GM23338 (cell line): Measurements from ENCODE around the gene DAGLB. TPM values are rescaled to one million over a fixed set of nuclear protein-coding genes. Genes with fewer than 3 reads are reported as not detected.

ENCODE experiments used
- ATAC-seq: fragments of 200-7000 bp; cut with Tn5 transposase; 3 replicates; pipeline ENCODE4 v1.9.1; 2020
- DNase-seq: peaks from one replicate; pipeline ENCODE4 v3.0.0-alpha.2; 2015; ENCODE audit warnings: low spot score
- H2AFZ ChIP-seq: fragments of 200-600 bp; sonication (generic); 2 replicates; pipeline ENCODE4 v1.8.0; 2016; ENCODE audit warnings: antibody characterized with exemption, mild to moderate bottlenecking, moderate library complexity
- H3F3A ChIP-seq: fragments of 200-600 bp; sonication (generic); replicated peaks from 2 replicates; pipeline ENCODE4 v1.8.0; 2017; ENCODE audit warnings: antibody characterized with exemption, mixed run types, low read depth
- H3K27ac ChIP-seq: fragments of 200-600 bp; sonication (generic); 2 replicates; pipeline ENCODE4 v1.6.1; 2016; ENCODE audit warnings: low read depth
- H3K27me3 ChIP-seq: fragments of 200-600 bp; sonication (generic); 2 replicates; pipeline ENCODE4 v1.8.0; 2016; ENCODE audit warnings: mild to moderate bottlenecking, mixed run types, moderate library complexity; ENCODE audit not compliant: insufficient read depth
- H3K36me3 ChIP-seq: fragments of 200-600 bp; sonication (generic); 2 replicates; pipeline ENCODE4 v1.8.0; 2016; ENCODE audit warnings: mild to moderate bottlenecking; ENCODE audit not compliant: insufficient read depth
- H3K4me1 ChIP-seq: fragments of 200-600 bp; sonication (generic); 2 replicates; pipeline ENCODE4 v1.8.0; 2016; ENCODE audit warnings: mild to moderate bottlenecking, moderate library complexity; ENCODE audit not compliant: insufficient read depth
- H3K4me2 ChIP-seq: fragments of 200-600 bp; sonication (generic); 2 replicates; pipeline ENCODE4 v1.7.1; 2017; ENCODE audit warnings: mixed run types
- H3K4me3 ChIP-seq: fragments of 200-600 bp; sonication (generic); 2 replicates; pipeline ENCODE4 v1.6.1; 2016; ENCODE audit warnings: mixed run types
- H3K79me2 ChIP-seq: fragments of 200-600 bp; sonication (generic); replicated peaks from 2 replicates; pipeline ENCODE4 v1.8.0; 2017; ENCODE audit warnings: mild to moderate bottlenecking; ENCODE audit not compliant: insufficient read depth
- H3K9me2 ChIP-seq: fragments of 200-600 bp; sonication (generic); 2 replicates; pipeline ENCODE4 v1.8.0; 2017; ENCODE audit not compliant: insufficient read depth
- H4K20me1 ChIP-seq: fragments of 200-600 bp; sonication (generic); replicated peaks from 2 replicates; pipeline ENCODE4 v1.8.0; 2017; ENCODE audit warnings: mild to moderate bottlenecking; ENCODE audit not compliant: insufficient read depth
- H3K27ac Mint-ChIP-seq: 2 replicates; pipeline ENCODE4 v1.8.0; 2020; ENCODE audit warnings: inconsistent platforms, mild to moderate bottlenecking, moderate library complexity, mixed read lengths
- H3K27me3 Mint-ChIP-seq: 3 replicates; pipeline ENCODE4 v1.8.0; 2022; ENCODE audit warnings: low read depth, mild to moderate bottlenecking, moderate library complexity, mixed read lengths, inconsistent platforms; ENCODE audit not compliant: insufficient read depth, poor library complexity
- H3K36me3 Mint-ChIP-seq: 3 replicates; pipeline ENCODE4 v1.8.0; 2021; ENCODE audit warnings: low read depth, mild to moderate bottlenecking, inconsistent platforms, moderate library complexity, mixed read lengths
- H3K4me1 Mint-ChIP-seq: 3 replicates; pipeline ENCODE4 v1.8.0; 2020; ENCODE audit warnings: mild to moderate bottlenecking, inconsistent platforms, mixed read lengths
- H3K4me3 Mint-ChIP-seq: 3 replicates; pipeline ENCODE4 v1.8.0; 2021; ENCODE audit warnings: moderate library complexity, mild to moderate bottlenecking, inconsistent platforms, mixed read lengths
- H3K9me3 Mint-ChIP-seq: 3 replicates; pipeline ENCODE4 v1.8.0; 2020; ENCODE audit warnings: moderate library complexity, mild to moderate bottlenecking, inconsistent platforms, mixed read lengths
- CREB1 ChIP-seq: fragments of 250-450 bp; sonication (Bioruptor Pico); IDR thresholded peaks from 2 replicates; pipeline ENCODE4 v1.5.0; 2020; ENCODE audit warnings: low read depth, mild to moderate bottlenecking, moderate library complexity
- CTCF ChIP-seq, 2 experiments: fragments of 200-600 bp in 1 of 2; sonication (generic) in 1 of 2; conservative IDR thresholded peaks; 2 replicates each; pipeline versions ENCODE4 v1.5.1 to v1.6.1; 2016 to 2017; ENCODE audit warnings: antibody characterized with exemption in 2 of 2, low read depth in 2 of 2, mild to moderate bottlenecking in 2 of 2, moderate library complexity in 1 of 2
- JUNB ChIP-seq: IDR thresholded peaks from one replicate; pipeline ENCODE4 v1.6.1; 2016; ENCODE audit warnings: antibody characterized with exemption; ENCODE audit not compliant: unreplicated experiment
- REST ChIP-seq: IDR thresholded peaks from one replicate; pipeline ENCODE4 v1.6.1; 2018; ENCODE audit warnings: antibody characterized with exemption; ENCODE audit not compliant: unreplicated experiment
- ZNF114 ChIP-seq: fragments of 250-450 bp; sonication (Bioruptor Pico); IDR thresholded peaks from 2 replicates; pipeline ENCODE4 v1.5.0; 2020; ENCODE audit warnings: mild to moderate bottlenecking, moderate library complexity
- ZNF462 ChIP-seq: fragments of 250-450 bp; sonication (Bioruptor Pico); IDR thresholded peaks from 2 replicates; pipeline ENCODE4 v1.5.0; 2020; ENCODE audit warnings: mild to moderate bottlenecking, moderate library complexity
- polyA plus RNA-seq: library from polyadenylated mRNA; unstranded; fragments of >200 nt; fragmentation: Nextera tagmentation; extraction: Ambion mirVana; gene quantifications from 2 replicates; pipeline ENCODE4 v1.2.1, GENCODE V29; 2016
- total RNA-seq: library from RNA; depleted of rRNA; stranded (reverse); fragments of >200 nt; shearing (Covaris generic); gene quantifications from 2 replicates; pipeline ENCODE4 v1.2.3, GENCODE V29; 2014

The DAGLB gene
- total and polyA plus RNA-seq, 2 experiments from 2014 or later, result 13.8 to 26.0 TPM

- H3K36me3 Mint-ChIP-seq, result peaks cover 82% of the 10 kb centered on the region
- Histone ChIP-seq H3K27ac (peak overlapping the region; percentile 78; the same call in 1 of the 2 replicates), H3F3A (peaks cover 16% of the 10 kb centered on the region), H3K27me3 (no peaks in the 10 kb centered on the region), H3K79me2 (peaks cover 37% of the 10 kb centered on the region), H3K4me1 (no peaks in the 10 kb centered on the region), H3K9me2 (no peaks in the 10 kb centered on the region), H3K36me3 (peaks cover 43% of the 10 kb centered on the region), H2AFZ (no peak overlapping the region), H4K20me1 (peaks cover 47% of the 10 kb centered on the region), H3K4me2 (no peak overlapping the region), H3K4me3 (no peak overlapping the region)
- TF ChIP-seq ZNF462 (CRISPR knock-in tag), result no peak
- TF ChIP-seq ZNF114 (CRISPR knock-in tag), result no peak
- TF ChIP-seq CTCF (conservative IDR thresholded peaks at IDR 0.05; ENCODE audit: low read depth in 2 of 2), result no peak
- TF ChIP-seq REST, result no peak
- TF ChIP-seq CREB1 (CRISPR knock-in tag), result no peak
- no peak for TF ChIP-seq JUNB
- H3K27me3 Mint-ChIP-seq, result peaks cover 17% of the 10 kb centered on the region
- no peaks in the 10 kb centered on the region for H3K9me3 Mint-ChIP-seq
- peaks cover 5% of the 10 kb centered on the region; the same call in 2 of the 3 replicates for H3K4me1 Mint-ChIP-seq
- DNase-seq, result no peak
- peak; percentile 12; the same call in 2 of the 3 replicates for ATAC-seq
- no peak overlapping the region for H3K4me3 Mint-ChIP-seq
- peak overlapping the region; percentile 78; the same call in 1 of the 2 replicates for H3K27ac Mint-ChIP-seq
These were observed 43.8 kb downstream of the DAGLB start for GRCh38 chr7:6403907-6404306.
